Endothelial cell of umbilical vein (primary cell): ENCODE measurements around the gene ROBO2. TPM values are rescaled to one million over a fixed set of nuclear protein-coding genes. Genes with fewer than 3 reads are reported as not detected.

Experiments
- BruUV-seq: library from RNA; stranded (reverse); fragments of 400-500 nt; replicated peaks from 2 replicates; lab custom pipeline; 2021; lab: Mats Ljungman, UMichigan
- CTCF ChIA-PET: fragments of 300-600, 350-600 bp; sonication (Branson Sonifier 250); formaldehyde crosslinking; loops from one replicate; lab custom pipeline; 2021; ENCODE audit warnings: antibody characterized with exemption, inconsistent platforms; lab: Charles Lee
- POLR2A ChIA-PET: fragments of 300-600, 350-600 bp; sonication (Branson Sonifier 250); formaldehyde crosslinking; loops from one replicate; lab custom pipeline; 2021; ENCODE audit warnings: antibody characterized with exemption, inconsistent platforms; lab: Charles Lee
- DNase-seq: peaks from one replicate; pipeline ENCODE4 v3.0.0-alpha.2; 2011; ENCODE audit warnings: low read depth, low spot score
- FAIRE-seq: peaks from 2 replicates; lab custom pipeline; 2011; peaks lifted over from hg19 to GRCh38; lab: Jason Lieb, UNC
- H2AFZ ChIP-seq: 2 replicates; pipeline ENCODE4 v1.6.0; 2012; ENCODE audit warnings: low read depth, low read length, control low read depth, inconsistent platforms
- H3K27ac ChIP-seq: 2 replicates; pipeline ENCODE4 v1.5.1; 2011; ENCODE audit warnings: low read depth, mild to moderate bottlenecking, control low read depth, low read length, moderate library complexity; ENCODE audit not compliant: insufficient read depth
- H3K27me3 ChIP-seq, 2 experiments: 2 replicates each; pipeline versions ENCODE4 v1.6.0 to v1.6.1; 2011; ENCODE audit warnings: low read length in 2 of 2, mixed read lengths in 1 of 2; ENCODE audit not compliant: control insufficient read depth in 2 of 2, insufficient read depth in 2 of 2
- H3K36me3 ChIP-seq, 2 experiments: 2 replicates in 1 of 2; 3 replicates in 1 of 2; pipeline ENCODE4 v1.5.1; 2011; ENCODE audit warnings: low read length in 2 of 2, mild to moderate bottlenecking in 1 of 2, moderate library complexity in 1 of 2; ENCODE audit not compliant: control insufficient read depth in 2 of 2, insufficient read depth in 2 of 2; ENCODE audit errors: extremely low read depth in 1 of 2
- H3K4me1 ChIP-seq: 3 replicates; pipeline ENCODE4 v1.5.1; 2011; ENCODE audit warnings: mild to moderate bottlenecking, low read length; ENCODE audit not compliant: control insufficient read depth, insufficient read depth; ENCODE audit errors: extremely low read depth
- H3K4me2 ChIP-seq: 2 replicates; pipeline ENCODE4 v1.6.1; 2011; ENCODE audit warnings: low read length, control low read depth, mixed read lengths; ENCODE audit not compliant: insufficient read depth
- H3K4me3 ChIP-seq, 3 experiments: fragments of 200-600 bp in 1 of 3; sonication (generic), shearing (Covaris generic) in 1 of 3; replicated peaks in 1 of 3; 2 replicates each; pipeline ENCODE4 v1.5.1; 2011 to 2016; ENCODE audit warnings: control low read depth in 3 of 3, low read length in 3 of 3, mild to moderate bottlenecking in 2 of 3, inconsistent platforms in 1 of 3, low read depth in 1 of 3, moderate library complexity in 1 of 3; ENCODE audit not compliant: insufficient read depth in 1 of 3
- H3K79me2 ChIP-seq: 2 replicates; pipeline ENCODE4 v1.6.0; 2012; ENCODE audit warnings: low read length, inconsistent platforms; ENCODE audit not compliant: control insufficient read depth, insufficient read depth
- H3K9ac ChIP-seq: replicated peaks from 2 replicates; pipeline ENCODE3; 2011; ENCODE audit warnings: low read length, control low read depth; ENCODE audit not compliant: insufficient read depth; ENCODE audit errors: extremely low read depth
- H3K9me1 ChIP-seq: replicated peaks from 3 replicates; pipeline ENCODE4 v1.6.0; 2011; ENCODE audit warnings: mild to moderate bottlenecking, low read length; ENCODE audit not compliant: control insufficient read depth, insufficient read depth; ENCODE audit errors: extremely low read depth
- H3K9me3 ChIP-seq: replicated peaks from 2 replicates; pipeline ENCODE4 v1.5.1; 2012; ENCODE audit warnings: low read length, inconsistent platforms; ENCODE audit not compliant: control insufficient read depth, insufficient read depth
- H4K20me1 ChIP-seq: replicated peaks from 2 replicates; pipeline ENCODE3; 2011; ENCODE audit warnings: mild to moderate bottlenecking, low read length; ENCODE audit not compliant: control insufficient read depth, insufficient read depth; ENCODE audit errors: extremely low read depth
- EZH2 ChIP-seq: IDR thresholded peaks from 2 replicates; pipeline ENCODE4 v1.6.1; 2012; ENCODE audit warnings: borderline replicate concordance, low read depth, mild to moderate bottlenecking, moderate library complexity, low read length, inconsistent platforms; ENCODE audit not compliant: severe bottlenecking
- FOS ChIP-seq: IDR thresholded peaks from 2 replicates; pipeline ENCODE4 v1.6.1; 2011; ENCODE audit warnings: mild to moderate bottlenecking, low read length, moderate library complexity, borderline replicate concordance; ENCODE audit not compliant: insufficient read depth
- GATA2 ChIP-seq: IDR thresholded peaks from 2 replicates; pipeline ENCODE4 v1.7.0; 2011; ENCODE audit warnings: low read depth, mild to moderate bottlenecking, moderate library complexity, mixed read lengths, low read length; ENCODE audit not compliant: insufficient read length, insufficient read depth
- JUN ChIP-seq: IDR thresholded peaks from 2 replicates; pipeline ENCODE4 v1.6.1; 2011; ENCODE audit warnings: borderline replicate concordance, low read depth; ENCODE audit not compliant: insufficient read length, insufficient read depth
- MYC ChIP-seq: IDR thresholded peaks from one replicate; pipeline ENCODE4 v1.6.1; 2011; ENCODE audit warnings: mild to moderate bottlenecking, low read depth, low read length
- POLR2A ChIP-seq: IDR thresholded peaks from 2 replicates; pipeline ENCODE4 v1.6.1; 2012; ENCODE audit warnings: low read depth, mild to moderate bottlenecking, control low read depth, low read length
- POLR2AphosphoS5 ChIP-seq: IDR thresholded peaks from 2 replicates; pipeline ENCODE4 v1.6.1; 2012; ENCODE audit warnings: low read depth, mild to moderate bottlenecking, control low read depth, low read length, moderate library complexity; ENCODE audit not compliant: insufficient read depth
- dilution Hi-C: fragments of 300-500 bp; cut with MboI; formaldehyde crosslinking; loops from one replicate; pipeline ENCODE4 v1.15.0; 2019; ENCODE audit warnings: low sequenced_read_pairs; ENCODE audit not compliant: extremely low pct_ligation_motif_present
- intact Hi-C: fragments of 100-400 bp; cut with micrococcal nuclease; formaldehyde crosslinking; loops from one replicate; pipeline ENCODE4 v1.10.0; 2022
- polyA plus RNA-seq, 4 experiments: library from polyadenylated mRNA; depleted of rRNA in 3 of 4; stranded (reverse) in 3 of 4; unstranded in 1 of 4; fragments of >200 nt; gene quantifications; 2 replicates each; pipeline versions ENCODE4 v1.2.1 to v1.2.3, GENCODE V29; 2011 to 2012; ENCODE audit warnings: missing spikeins in 1 of 4
- total RNA-seq: library from RNA; stranded (reverse); gene quantifications from 2 replicates; pipeline ENCODE4 v1.2.3, GENCODE V29; 2021
- TF ChIP-seq, protein P1 (sequence below), 2 donors: IDR thresholded peaks; 1 replicate in 1 of 2; 2 replicates in 1 of 2; pipeline ENCODE4 v1.5.1; 2011; ENCODE audit warnings: low read length in 2 of 2, mild to moderate bottlenecking in 2 of 2, moderate library complexity in 2 of 2, control low read depth in 1 of 2, inconsistent platforms in 1 of 2, low read depth in 1 of 2; ENCODE audit not compliant: insufficient read depth in 1 of 2; ENCODE audit errors: extremely low read depth in 1 of 2
- TF ChIP-seq, protein P2 (sequence below): IDR thresholded peaks from 2 replicates; pipeline ENCODE4 v1.6.1; 2011; ENCODE audit not compliant: insufficient read depth, insufficient read length

ROBO2 gene
- total and polyA plus RNA-seq, 2 donors (not counting 3 experiments of a cell fraction or from before 2014, with no cell fraction given): not detected

DNA sequence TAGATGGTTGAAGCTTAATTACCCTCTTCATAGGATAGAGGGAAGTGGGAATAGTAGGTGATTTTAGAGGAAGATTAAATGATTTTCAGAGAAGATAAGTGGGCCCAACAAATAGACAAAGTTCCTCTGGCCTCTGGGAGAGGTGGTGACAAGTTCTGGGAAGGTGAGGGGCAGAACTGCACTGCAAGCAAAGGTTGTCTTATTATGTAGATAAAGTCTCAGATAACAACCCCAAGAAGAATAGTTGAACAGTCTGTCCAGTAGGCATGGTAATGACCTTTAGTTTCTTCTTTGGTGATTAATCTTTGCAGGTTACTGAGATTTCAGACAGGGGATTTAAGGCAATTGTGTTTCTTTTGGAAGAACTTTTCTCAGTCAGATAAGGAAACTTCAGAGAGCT, 439.1 kb downstream of the ROBO2 start:
- H2AFZ ChIP-seq: no peak overlapping the region
- FAIRE-seq (no peak), DNase-seq (no peak)
- BruUV-seq: no TSS peak
- H3K4me3 ChIP-seq: no peak overlapping the region
- dilution Hi-C loops: no loop called here
- intact Hi-C loops: no loop called here
- H3K9me1 ChIP-seq: no peaks in the 10 kb centered on the region
- no peak overlapping the region for H3K27ac ChIP-seq
- POLR2A ChIA-PET: no interaction called here
- CTCF ChIA-PET: no interaction called here
- TF ChIP-seq JUN (no peak), MYC (no peak), POLR2AphosphoS5 (no peak), EZH2 (no peak), GATA2 (no peak), POLR2A (no peak), FOS (no peak)
- TF ChIP-seq, protein P1, sequence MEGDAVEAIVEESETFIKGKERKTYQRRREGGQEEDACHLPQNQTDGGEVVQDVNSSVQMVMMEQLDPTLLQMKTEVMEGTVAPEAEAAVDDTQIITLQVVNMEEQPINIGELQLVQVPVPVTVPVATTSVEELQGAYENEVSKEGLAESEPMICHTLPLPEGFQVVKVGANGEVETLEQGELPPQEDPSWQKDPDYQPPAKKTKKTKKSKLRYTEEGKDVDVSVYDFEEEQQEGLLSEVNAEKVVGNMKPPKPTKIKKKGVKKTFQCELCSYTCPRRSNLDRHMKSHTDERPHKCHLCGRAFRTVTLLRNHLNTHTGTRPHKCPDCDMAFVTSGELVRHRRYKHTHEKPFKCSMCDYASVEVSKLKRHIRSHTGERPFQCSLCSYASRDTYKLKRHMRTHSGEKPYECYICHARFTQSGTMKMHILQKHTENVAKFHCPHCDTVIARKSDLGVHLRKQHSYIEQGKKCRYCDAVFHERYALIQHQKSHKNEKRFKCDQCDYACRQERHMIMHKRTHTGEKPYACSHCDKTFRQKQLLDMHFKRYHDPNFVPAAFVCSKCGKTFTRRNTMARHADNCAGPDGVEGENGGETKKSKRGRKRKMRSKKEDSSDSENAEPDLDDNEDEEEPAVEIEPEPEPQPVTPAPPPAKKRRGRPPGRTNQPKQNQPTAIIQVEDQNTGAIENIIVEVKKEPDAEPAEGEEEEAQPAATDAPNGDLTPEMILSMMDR (IDR thresholded peaks at IDR 0.05; ENCODE audit: extremely low read depth in 1 of 2, insufficient read depth in 1 of 2, low read depth in 1 of 2, low read length in 2 of 2): no peak
- TF ChIP-seq, protein P2, sequence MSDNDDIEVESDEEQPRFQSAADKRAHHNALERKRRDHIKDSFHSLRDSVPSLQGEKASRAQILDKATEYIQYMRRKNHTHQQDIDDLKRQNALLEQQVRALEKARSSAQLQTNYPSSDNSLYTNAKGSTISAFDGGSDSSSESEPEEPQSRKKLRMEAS: no peak
- H3K79me2 ChIP-seq: no peaks in the 10 kb centered on the region
- H3K4me1 ChIP-seq: no peaks in the 10 kb centered on the region
- no peaks in the 10 kb centered on the region for H3K9me3 ChIP-seq
- H3K27me3 ChIP-seq: no peaks in the 10 kb centered on the region
- no peaks in the 10 kb centered on the region for H4K20me1 ChIP-seq
- no peak overlapping the region for H3K9ac ChIP-seq
- no peak overlapping the region for H3K4me2 ChIP-seq
- H3K36me3 ChIP-seq: no peaks in the 10 kb centered on the region
